Ovary (tissue), 3 donors: Measurements from ENCODE around the gene GALNT8.

Source experiments
- CTCF ChIP-seq, 3 donors: fragments of 450-650 bp in 2 of 3; fragments of 200-600 bp in 1 of 3; IDR thresholded peaks; one replicate each; pipeline versions ENCODE4 v1.5.1 to v1.8.0; 2016 to 2022; ENCODE audit warnings: antibody characterized with exemption in 3 of 3, mild to moderate bottlenecking in 1 of 3
- EP300 ChIP-seq: sonication (generic); formaldehyde crosslinking; IDR thresholded peaks from one replicate; pipeline ENCODE4 v1.6.1; 2017; ENCODE audit warnings: antibody characterized with exemption
- POLR2A ChIP-seq: fragments of 450-650 bp; IDR thresholded peaks from one replicate; pipeline ENCODE4 v1.6.1; 2017; ENCODE audit warnings: antibody characterized with exemption, mild to moderate bottlenecking, moderate library complexity
- donor health status: DM: no; HTN: no; CAD: no.

- TF ChIP-seq CTCF (IDR thresholded peaks at IDR 0.05) (no peak), POLR2A (no peak), EP300 (no peak)
These were observed 67.8 kb downstream of the GALNT8 start for GRCh38 chr12:4787965-4788364.
